ENCODE data around the gene TMEM181.
A peak's percentile ranks its signal among the peaks of the same experiment; 100 is the strongest.
"Not testable (repeated sequence)": the region's sequence is repeated elsewhere in the genome, so short reads cannot be mapped to it uniquely, and the experiment has no call there.

Gene TMEM181

DNA sequence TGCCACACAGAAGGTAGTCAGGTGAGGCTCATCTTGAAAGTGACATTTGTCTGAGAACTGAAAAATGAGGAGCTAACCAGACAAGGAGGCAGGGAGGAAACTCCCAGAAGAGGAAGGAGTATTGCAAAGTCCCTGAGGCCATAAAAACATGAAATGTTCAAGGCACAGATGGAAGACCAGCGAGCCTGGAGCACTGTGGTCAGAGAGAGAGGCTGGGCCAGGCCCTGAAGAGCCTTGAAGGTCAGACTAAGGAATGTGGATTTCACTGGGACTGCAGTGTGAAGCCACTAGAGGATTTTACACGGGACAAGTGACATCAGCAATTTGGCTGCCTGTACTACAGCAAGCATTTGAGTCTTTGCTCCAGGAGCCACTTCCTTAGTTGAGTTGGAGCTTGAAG, 21.1 kb upstream of the TMEM181 start:
- DNase-seq, result no peak

DNA sequence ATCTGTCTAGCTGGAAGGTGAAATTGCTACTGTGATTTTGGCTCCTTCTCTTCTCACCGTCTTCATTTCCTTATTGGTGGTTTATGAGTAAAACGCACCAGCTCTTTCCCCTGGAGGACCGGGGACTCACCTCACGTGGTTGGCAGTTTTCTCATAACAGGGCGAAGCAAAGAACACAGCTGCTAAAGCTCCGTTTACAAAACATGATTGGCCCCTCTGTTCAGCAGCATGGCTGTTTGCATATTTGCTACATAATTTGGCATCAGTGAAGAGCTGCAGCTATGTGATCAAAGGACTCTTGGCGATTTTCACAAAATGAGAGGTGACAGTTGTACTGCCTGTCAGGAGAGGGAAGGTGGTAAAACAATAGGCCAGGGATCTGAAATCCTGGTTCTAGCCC, 20.5 kb upstream of the TMEM181 start:
- DNase-seq, result no peak

DNA sequence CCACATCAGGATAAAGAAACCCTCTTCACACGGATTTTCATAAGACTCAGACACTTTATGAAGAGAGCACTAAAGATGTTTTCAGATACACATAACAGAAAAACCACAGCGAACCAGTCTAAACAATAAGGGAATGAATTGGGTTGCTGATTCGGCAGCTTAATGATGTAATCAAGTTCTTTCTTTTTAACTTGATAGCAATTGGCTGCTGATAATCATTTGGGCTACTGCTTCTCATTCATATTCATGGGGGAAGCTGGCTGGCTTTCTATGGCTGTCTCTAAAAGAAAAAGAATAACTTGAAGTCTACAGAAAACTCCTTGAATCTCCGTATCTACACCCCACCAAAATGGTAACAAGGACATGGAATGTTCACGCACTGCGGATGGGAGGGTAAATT, 20.0 kb upstream of the TMEM181 start:
- no peak for DNase-seq

DNA sequence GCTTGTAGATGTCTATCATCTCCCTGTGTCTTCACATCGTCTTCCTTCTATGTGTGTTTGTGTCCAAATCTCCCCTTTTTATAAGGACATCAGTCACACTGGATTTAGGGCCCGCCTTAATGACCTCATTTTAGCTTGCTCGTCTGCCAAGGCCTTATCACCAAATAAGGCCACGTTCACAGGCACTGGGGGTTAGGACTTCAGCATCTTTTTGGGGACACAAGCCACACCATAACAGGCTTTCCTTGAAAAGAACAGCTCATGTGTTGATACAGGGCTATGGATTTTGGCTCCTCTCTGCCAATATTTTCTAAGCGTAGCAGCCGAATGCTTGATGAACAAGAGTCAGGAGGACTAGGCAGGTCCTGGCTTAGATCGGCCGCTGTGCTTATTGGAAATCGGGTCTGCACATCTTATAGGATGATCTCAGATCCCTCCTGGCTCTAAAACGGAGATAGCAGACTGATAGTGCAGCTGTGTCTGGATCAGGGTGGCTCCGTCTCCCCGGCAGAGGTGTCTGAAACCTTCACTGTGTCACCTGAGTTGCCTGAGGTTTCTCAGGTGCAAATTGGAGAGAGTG, 16.2 kb upstream of the TMEM181 start:
- no peak for DNase-seq

DNA sequence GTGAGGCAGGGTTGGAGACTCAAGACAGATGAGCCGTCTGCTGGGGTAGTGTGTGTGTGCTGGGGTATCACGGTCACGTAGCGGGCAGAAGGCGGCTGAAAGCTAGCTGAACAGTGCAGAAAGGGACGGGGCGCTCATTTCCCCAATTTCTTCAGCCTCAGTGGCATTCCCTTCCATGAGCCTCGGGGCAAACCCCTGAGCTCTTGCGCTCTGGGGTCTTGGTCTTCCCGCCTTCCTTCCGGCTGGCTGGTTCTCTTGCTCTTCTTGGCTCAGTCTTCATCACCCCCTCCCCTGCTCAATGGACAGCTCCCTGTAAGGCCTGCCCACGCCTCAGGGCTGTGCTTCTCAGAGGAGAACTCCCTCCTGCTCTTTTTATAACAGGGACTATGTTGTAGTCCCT, 15.5 kb upstream of the TMEM181 start:
- no peak for DNase-seq

DNA sequence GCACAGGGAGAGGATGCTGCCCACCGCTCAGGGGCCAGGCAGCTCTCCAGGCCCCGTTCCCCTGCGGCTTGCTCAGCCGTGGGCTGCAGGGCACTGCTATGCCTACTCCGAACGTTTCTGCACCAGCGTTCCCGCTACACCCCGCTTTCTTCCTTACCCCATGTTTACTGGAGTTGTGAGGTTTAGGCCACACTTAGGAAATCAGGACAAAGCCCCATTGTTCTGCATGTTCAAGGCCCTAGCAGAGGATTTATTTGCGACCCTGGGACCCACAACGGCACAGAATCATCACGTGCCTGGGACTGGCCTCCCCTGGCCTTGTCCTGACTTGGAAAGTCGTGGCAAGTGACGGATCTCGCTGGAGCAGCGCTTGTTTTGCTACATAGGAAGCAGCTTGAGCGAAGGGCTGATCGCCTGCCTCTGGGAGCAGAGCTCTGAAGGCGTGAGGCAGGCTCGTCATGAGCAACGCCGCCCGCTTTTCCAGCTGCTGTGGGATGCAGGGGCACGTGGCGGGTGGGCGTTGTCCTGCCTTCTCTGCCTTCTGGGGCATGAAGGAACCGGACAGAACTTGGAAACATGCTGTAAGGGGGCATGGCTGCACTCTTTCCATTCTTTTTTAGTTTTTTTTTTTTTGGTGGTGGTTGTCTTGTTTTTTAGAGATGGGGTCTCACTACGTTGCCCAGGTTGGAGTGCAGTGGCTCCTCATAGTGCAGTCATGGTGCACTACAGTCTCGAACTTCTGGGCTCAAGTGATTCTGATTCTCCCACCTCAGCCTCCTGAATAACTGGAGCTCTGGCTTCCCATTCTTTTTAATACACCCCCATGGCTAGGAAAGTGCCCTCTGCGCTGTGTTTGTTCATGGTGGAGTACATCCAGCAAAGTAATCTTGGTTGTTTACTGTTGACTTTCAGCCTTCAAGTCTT, 14.6 kb upstream of the TMEM181 start:
- no peak for DNase-seq

DNA sequence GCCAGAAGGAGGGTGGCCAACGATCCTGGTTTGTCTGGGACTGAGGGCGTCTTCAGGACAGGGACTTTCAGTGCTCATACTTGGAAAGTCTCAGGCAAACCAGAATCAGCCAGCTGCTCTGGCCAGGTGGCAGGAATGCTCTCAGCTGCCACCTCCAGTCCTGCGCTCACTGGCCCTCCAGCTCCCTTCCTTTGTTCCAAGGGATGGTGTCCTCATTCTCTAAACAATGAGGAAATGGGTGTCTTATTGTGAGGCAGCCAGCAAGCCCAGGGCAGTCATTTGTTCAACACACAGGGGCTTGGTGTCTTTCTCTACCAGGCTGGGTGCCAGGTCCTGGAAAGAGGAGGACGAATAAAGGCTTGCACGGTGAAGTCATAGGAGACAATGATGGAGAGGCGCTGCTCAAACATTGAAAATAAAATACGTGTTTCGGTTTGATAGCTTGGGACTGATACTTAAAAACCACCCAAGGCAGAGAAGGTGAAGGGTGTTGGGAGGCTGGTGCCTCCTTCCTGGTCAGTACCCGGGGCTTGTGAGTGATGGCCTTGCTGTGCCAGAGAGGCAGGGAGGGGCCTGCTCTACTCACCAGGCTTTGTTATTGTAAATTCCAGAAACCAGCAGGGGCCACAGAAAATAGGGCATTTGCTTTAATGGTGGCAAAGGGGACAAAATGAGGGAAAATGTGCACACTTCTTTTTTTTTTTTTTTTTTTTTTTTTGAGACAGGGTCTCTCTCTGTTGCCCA, 11.3 kb upstream of the TMEM181 start:
- DNase-seq, result no peak

DNA sequence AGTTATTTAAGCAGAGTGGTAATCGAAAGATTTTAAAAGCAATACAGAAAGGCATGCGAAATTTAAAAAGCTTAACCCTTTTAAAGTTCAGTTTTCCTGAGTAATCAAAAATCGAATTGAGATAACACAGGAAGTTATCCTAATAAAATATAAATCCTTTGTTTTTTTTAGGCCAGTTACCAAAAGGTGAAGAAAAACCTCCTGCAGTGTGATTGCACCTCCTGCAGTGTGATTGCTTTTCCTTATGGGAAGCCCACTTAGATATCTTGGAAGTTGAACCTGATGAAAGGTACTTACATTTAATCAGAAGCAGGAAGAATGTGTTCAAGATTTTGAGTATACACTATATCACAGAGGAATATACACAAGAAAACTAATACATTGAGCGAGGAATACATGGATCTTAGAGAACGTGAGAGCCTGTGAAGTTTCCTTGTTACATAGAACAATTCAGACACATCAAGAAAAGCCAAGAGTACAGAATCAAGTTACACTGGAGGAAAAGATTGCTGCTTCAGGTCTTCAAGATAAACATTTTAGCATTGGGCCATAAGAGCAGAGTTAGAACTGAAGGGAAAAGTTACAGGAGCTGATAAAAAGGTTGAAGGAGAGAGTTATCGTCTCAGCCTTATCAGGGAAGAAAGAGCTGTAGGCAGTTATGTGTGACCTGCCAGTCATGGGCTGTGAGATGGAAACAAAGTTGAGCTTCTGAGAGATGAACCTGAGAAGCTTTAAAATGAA, 7.7 kb upstream of the TMEM181 start:
- no peak for DNase-seq

DNA sequence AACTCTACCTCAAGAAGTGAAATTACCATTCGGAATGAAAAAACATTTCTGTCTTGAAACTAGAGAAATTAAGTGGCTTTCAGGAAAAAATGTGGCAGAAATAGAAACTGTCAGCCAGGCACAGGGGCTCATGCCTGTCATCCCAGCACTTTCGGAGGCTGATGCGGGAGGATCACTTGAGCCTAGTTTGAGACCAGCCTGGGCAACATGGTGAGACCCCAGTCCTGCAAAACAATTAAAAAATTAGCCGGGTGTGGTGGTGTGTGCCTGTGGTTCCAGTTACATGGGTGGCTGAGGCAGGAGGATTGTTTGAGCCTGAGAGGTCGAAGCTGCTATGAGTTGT, 7.1 kb upstream of the TMEM181 start:
- no peak for DNase-seq

DNA sequence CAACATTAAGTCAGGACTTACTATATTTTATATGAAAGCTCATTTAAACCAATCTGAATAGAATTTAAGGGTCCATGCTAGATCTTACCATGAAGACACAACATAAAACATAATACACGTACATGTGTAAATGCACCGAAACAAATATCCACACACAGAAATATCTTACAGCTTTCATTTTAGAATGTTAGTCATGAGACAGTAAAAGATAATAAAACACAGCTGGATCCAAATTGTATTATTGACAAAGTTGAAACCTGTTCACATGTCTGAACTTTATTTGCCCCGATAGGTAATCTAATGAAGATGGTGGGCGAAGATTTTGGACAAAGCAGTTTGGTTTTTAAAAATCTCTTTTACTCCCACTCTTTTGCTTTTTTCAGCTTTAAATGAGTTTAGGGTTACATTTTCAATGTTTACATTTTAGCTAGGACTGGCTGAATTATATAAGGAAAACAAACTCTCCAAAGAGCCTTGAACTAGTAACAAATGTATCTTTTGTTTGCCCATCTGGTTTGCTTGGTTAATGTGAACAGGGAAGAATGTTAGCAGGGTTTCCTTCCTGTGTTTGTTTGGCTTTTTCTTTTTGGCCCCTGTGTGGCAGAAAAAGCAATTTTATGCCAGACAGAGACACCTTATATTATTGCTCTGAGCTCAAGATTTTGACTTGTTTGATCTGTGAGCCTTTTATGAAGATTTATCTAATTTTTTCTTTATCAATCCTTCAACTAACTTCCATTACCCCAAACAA, 5.1 kb upstream of the TMEM181 start:
- no peak for DNase-seq

DNA sequence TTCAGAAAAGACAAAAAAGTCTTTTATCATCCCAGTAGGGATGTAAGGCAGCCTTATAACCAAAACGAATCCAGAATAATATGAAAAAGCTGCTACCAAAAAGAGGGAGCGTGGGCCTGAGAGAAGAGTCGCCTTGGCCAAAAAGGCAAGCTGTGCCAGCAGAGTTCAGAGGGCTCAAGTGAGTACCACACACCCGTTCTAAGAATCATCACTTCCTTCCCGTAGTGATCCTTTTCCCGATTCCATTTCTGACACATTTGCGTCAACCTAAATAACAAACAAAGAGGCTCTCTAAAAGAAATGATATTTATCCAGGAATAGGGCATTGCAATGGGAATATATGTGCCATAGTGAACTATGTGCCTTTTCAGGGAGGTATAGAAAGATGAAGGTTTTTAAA, 3.8 kb upstream of the TMEM181 start:
- no peak for DNase-seq

DNA sequence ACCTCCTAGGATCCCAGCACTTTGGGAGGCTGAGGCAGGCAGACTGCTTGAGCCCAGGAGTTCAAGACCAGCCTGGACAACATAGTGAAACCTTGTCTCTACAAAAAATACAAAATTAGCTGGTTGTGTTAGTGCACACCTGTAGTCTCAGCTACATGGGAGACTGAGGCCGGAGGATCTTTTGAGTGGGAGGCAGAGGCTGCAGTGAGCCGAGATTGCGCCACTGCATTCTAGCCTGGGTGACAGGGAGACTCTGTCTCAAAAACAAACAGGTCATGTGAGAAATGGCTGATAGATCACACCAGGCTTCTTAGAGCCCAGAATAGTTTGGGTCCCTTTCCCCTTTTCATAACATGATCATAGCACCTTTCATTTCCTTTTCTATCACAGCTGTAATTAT, 2.8 kb upstream of the TMEM181 start:
- DNase-seq, result not testable (repeated sequence)

DNA sequence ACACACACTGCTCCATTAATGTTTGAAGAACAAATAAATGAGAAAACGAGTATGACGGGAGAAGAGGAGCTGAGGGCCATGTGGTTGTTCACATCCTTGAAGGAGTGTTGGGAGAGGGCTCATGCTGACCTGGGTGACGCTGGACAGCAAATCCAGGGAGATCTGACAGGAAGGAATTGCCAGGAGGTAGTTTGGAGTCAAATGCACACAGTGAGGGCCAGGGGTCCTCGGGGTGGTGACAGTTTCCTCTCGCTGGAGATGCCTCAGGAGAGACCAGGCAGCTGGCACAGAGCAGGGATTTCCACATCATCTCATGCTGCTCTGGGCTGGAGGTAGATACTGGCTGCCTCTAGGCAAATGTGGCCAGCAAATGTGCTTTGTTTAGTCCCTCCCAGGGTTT, 2.0 kb upstream of the TMEM181 start:
- no peak for DNase-seq

DNA sequence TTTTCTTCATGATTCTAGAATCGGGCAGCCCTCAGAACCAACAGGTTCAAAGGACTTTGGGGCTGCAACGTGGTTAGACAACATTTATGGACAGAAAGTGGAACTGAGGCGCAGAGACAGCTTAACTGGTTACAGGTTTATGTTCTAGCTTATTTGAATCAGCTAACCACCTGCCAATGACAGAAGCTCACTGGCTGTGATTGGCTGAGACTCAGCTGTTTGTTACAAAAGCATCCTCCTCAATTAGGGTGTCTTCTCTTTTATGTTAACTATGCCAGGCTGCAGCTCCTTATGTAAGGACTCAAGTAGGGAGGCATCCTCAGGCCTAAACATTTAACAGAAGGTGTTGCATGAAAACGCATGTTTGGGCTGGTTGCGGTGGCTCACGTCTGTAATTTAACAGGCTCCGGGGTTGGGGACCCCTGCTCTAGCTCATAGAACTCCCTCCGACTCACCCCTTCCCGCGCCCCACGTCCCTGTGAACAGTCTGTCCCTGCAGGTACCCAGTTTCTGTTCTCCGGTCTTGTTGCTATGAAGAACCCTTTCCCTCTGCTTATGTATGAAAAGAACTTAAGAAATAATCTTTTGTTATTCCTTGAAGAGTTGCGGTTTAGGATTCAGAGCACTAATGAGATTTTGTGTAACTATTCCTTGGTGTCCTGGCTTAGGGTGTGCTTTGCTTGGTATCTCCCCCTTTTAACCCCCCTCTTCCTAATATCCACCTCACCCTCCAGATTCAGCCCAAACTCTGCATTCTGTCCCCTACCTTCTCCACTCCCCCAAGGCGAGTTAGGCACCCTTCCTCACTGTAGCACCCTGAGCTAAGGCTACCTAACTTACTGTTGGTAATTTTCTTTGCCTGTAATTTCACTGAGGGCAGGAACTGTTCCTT, 1.2 kb upstream of the TMEM181 start:
- no peak for DNase-seq

DNA sequence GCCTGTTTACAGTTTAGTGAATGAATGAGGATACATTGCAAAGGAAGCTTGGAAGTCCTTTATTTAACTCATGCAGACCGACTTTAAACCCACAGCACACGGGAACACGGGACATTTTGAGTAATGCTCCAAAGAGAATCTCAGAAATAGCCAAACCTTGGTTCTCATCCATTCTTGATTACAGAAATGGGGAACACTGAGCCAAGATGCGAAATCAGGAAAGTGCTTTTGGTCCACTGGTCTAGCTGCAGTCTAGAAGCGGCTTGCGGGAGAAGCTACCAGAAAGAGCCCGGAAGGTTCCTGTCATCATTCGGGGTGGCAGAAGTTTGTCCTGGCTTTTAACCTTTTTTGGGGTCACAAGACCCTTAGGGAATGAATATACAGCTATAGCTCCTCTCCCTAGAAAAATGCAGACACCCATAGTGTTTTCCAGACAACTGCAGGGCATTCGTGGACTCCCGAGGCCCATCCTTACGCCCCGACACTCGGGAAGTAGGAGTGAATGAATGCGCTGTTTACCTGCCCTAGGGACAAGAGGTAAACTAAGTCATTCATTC, 475 bp upstream of the TMEM181 start:
- no peak for DNase-seq

DNA sequence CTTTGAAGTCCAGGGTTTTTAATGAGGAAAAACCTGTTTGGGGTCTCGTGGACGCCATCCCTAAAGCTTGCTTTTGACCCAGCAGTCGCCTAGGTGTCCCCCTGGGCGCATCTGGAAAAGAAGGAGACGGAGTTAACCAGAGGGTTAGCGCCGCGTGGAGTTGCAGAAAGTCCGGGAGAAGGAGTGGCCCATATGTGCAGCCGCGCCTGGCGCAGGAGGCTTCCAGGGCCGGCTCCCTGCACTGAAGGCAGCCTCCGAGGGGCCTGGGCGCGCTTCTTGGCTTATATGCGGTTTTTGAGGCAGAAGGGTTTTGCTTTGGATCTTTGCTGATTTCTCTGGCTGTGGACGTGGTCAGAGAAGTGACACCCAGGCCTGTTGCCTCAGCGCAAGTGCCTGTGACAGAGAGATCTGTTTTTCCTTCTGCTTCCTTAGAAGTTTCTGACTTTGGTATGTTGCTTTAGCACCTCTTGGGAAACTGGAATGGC, 987 bp downstream of the TMEM181 start:
- peak; percentile 25 for DNase-seq

DNA sequence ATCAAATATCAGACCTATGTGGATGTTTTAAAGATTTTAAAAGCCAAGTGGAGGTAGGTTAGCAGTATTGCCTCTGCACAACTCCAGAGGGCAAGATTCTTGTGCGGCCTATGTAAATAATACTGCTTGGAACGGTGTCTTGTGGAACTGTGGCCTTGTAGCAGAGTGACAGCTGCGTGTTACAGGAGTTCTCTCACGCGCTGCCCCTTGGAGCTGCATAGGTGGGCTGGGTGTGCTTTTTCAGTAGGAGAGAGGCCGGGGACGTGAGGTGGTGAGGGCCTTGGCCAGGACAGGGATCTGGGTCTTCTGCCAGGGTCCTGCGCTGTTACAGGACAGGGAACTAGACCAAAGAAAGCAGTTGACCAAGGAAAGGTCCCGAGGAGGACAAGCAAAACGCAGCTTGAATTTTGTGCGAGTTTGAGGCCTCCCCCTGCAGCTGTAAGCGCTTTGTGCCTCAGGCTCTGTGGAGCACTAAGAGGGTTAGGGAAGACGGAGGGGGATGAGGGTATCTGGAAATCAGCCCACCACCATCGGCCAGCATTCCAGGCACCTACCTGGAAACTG, 1.5 kb downstream of the TMEM181 start:
- DNase-seq, result no peak

DNA sequence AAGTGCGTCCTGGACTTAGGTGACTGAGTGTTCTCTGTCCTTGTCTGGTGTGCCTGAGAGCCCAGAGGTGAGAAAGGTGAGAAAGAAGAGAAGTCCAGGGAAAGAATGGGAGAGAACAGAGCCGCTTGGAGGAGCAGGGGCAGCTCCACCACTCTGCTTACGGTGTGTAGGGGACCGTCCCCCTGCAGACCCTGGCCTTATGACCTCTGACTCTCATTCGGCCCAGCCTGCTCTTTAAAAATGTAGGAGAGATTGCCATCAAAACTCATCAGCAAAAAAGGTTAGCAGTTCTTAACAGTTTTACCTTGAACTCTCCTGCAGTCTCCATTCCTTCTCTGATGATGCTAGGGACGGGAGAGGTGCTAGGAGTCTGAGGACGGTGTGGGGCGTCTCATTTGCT, 2.0 kb downstream of the TMEM181 start:
- DNase-seq, result no peak

DNA sequence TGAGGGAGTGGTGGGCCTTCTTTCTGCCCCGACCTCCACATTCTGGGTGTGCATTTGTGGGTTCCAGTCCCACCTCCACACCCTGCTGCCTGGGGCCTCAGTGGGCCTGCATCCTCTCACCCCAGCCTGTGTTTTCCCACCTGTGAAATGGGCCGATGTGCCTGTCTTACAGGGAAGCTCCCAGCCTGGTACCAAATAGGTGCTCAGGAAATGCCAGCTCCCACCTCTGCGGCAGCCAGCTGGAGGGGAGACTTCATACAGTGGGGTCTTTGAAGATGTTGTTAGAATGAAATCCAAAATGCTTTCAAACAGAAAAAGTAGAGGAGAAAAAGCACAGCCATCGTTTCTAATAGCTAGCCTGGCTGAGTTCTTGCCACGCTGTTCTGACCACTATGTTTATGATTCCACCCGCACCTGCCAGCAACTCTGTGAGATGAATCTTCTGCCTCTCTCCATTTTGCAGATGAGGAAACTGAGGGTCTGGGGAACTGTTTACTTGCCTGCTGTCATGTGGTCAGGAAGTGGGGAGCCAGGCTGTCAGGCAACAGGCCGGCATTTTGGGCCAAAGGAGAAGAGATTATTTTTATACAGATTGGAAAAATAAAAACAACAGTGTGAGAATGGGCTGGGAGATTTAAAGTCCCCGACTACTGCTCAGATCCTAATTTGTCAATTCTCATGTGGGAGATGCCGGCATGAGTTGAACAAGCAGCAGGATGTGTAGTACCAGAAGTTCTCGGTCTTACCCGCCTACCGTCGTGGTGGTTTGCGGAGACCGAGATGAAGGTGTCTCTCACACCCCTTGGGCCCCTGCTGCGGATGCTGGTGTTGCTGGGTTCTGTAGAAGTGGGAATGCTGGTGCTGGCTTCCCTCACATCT, 4.6 kb downstream of the TMEM181 start:
- DNase-seq, result peak; percentile 49

DNA sequence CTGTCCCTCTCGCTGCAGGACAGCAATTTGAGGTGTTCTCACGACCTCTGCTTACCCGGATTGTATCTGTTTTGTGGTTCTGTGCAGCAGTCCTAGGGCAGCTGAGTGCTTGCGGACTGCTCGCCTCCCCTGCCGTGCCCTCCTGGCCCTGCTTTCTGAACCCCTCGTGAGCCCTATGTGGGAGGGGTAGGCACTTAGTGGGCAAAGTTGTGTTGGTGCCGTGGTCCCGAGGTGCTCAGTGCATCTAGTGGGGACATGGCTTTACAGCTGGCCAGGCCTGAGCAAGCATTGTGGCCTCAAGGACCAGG, 5.2 kb downstream of the TMEM181 start:
- no peak for DNase-seq
